MM.1S (cell line): ENCODE results near the gene NEFH.

Source experiments
- DNase-seq: peaks from one replicate; pipeline ENCODE4 v3.0.0-alpha.2; 2015
- H2AFZ ChIP-seq: fragments of 300-600 bp; sonication (generic); 2 replicates; pipeline ENCODE4 v1.6.0; 2016; ENCODE audit warnings: antibody characterized with exemption, low read length
- H3F3A ChIP-seq: fragments of 300-600 bp; sonication (generic); 2 replicates; pipeline ENCODE4 v1.6.1; 2016; ENCODE audit warnings: mild to moderate bottlenecking, antibody characterized with exemption, low read length, moderate library complexity, mixed read lengths; ENCODE audit not compliant: insufficient read depth
- H3K27ac ChIP-seq: fragments of 300-600 bp; sonication (generic); 2 replicates; pipeline ENCODE4 v1.5.1; 2016; ENCODE audit warnings: mild to moderate bottlenecking, low read length
- H3K27me3 ChIP-seq: fragments of 300-600 bp; sonication (generic); replicated peaks from 2 replicates; pipeline ENCODE4 v1.6.0; 2016; ENCODE audit warnings: low read length; ENCODE audit not compliant: insufficient read depth
- H3K36me3 ChIP-seq: fragments of 300-600 bp; sonication (generic); replicated peaks from 2 replicates; pipeline ENCODE4 v1.6.1; 2016; ENCODE audit warnings: mild to moderate bottlenecking, low read length, mixed read lengths; ENCODE audit not compliant: insufficient read depth
- H3K4me1 ChIP-seq: fragments of 300-600 bp; sonication (generic); 2 replicates; pipeline ENCODE4 v1.6.1; 2016; ENCODE audit warnings: low read length, mixed read lengths
- H3K4me2 ChIP-seq: fragments of 300-600 bp; sonication (generic); 2 replicates; pipeline ENCODE4 v1.6.0; 2016; ENCODE audit warnings: low read depth, low read length
- H3K4me3 ChIP-seq: fragments of 300-600 bp; sonication (generic); 2 replicates; pipeline ENCODE4 v1.5.1; 2016; ENCODE audit warnings: low read length, mixed read lengths
- H3K79me2 ChIP-seq: fragments of 300-600 bp; sonication (generic); 2 replicates; pipeline ENCODE4 v1.6.1; 2016; ENCODE audit warnings: mixed run types, low read length, mixed read lengths
- H3K9ac ChIP-seq: fragments of 300-600 bp; sonication (generic); 2 replicates; pipeline ENCODE4 v1.6.1; 2016; ENCODE audit warnings: low read length, mixed read lengths
- H3K9me2 ChIP-seq: fragments of 300-600 bp; sonication (generic); replicated peaks from 2 replicates; pipeline ENCODE4 v1.6.1; 2016; ENCODE audit warnings: mild to moderate bottlenecking, low read length, mixed read lengths; ENCODE audit not compliant: insufficient read depth
- H3K9me3 ChIP-seq: fragments of 300-600 bp; sonication (generic); replicated peaks from 2 replicates; pipeline ENCODE4 v1.6.1; 2016; ENCODE audit warnings: mild to moderate bottlenecking, low read length, mixed read lengths; ENCODE audit not compliant: insufficient read depth
- H4K20me1 ChIP-seq: fragments of 300-600 bp; sonication (generic); 2 replicates; pipeline ENCODE4 v1.6.1; 2016; ENCODE audit warnings: mild to moderate bottlenecking, low read length, moderate library complexity, mixed read lengths; ENCODE audit not compliant: insufficient read depth
- EZH2 ChIP-seq: fragments of 300-600 bp; sonication (generic); optimal IDR thresholded peaks from 2 replicates; pipeline ENCODE3; 2017; ENCODE audit warnings: low read depth, mild to moderate bottlenecking, antibody characterized with exemption, low read length, mixed read lengths
- EZH2phosphoT487 ChIP-seq: fragments of 300-600 bp; sonication (generic); IDR thresholded peaks from 2 replicates; pipeline ENCODE4 v1.6.1; 2018; ENCODE audit warnings: antibody characterized with exemption, low read length
- TF ChIP-seq, protein P1 (sequence below): fragments of 300-600 bp; sonication (generic); IDR thresholded peaks from 2 replicates; pipeline ENCODE4 v1.5.1; 2016; ENCODE audit warnings: antibody characterized with exemption, low read length, mixed read lengths

Gene NEFH

GRCh38 chr22:29447906-29448305 lies 32.1 kb upstream of the NEFH start:
- Histone ChIP-seq H3K4me3 (no peak overlapping the region), H3F3A (no peaks in the 10 kb centered on the region), H3K27me3 (no peaks in the 10 kb centered on the region), H2AFZ (no peak overlapping the region), H3K36me3 (no peaks in the 10 kb centered on the region), H3K4me1 (no peaks in the 10 kb centered on the region), H3K9me2 (no peaks in the 10 kb centered on the region), H4K20me1 (no peaks in the 10 kb centered on the region), H3K27ac (no peak overlapping the region), H3K9me3 (no peaks in the 10 kb centered on the region), H3K79me2 (no peaks in the 10 kb centered on the region), H3K4me2 (no peak overlapping the region), H3K9ac (no peak overlapping the region)
- no peak for DNase-seq
- TF ChIP-seq EZH2phosphoT487 (no peak), EZH2 (no peak)
- TF ChIP-seq, protein P1, sequence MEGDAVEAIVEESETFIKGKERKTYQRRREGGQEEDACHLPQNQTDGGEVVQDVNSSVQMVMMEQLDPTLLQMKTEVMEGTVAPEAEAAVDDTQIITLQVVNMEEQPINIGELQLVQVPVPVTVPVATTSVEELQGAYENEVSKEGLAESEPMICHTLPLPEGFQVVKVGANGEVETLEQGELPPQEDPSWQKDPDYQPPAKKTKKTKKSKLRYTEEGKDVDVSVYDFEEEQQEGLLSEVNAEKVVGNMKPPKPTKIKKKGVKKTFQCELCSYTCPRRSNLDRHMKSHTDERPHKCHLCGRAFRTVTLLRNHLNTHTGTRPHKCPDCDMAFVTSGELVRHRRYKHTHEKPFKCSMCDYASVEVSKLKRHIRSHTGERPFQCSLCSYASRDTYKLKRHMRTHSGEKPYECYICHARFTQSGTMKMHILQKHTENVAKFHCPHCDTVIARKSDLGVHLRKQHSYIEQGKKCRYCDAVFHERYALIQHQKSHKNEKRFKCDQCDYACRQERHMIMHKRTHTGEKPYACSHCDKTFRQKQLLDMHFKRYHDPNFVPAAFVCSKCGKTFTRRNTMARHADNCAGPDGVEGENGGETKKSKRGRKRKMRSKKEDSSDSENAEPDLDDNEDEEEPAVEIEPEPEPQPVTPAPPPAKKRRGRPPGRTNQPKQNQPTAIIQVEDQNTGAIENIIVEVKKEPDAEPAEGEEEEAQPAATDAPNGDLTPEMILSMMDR: no peak

- no peak overlapping the region for H3K4me3 ChIP-seq
- no peaks in the 10 kb centered on the region for H4K20me1 ChIP-seq
- no peaks in the 10 kb centered on the region for H3F3A ChIP-seq
- no peaks in the 10 kb centered on the region for H3K36me3 ChIP-seq
- H3K27me3 ChIP-seq: no peaks in the 10 kb centered on the region
- no peak overlapping the region for H3K27ac ChIP-seq
- H3K4me1 ChIP-seq: no peaks in the 10 kb centered on the region
- no peak for DNase-seq
- no peaks in the 10 kb centered on the region for H3K9me3 ChIP-seq
- no peak overlapping the region for H3K4me2 ChIP-seq
- H3K79me2 ChIP-seq: no peaks in the 10 kb centered on the region
- TF ChIP-seq EZH2 (no peak), EZH2phosphoT487 (no peak)
- TF ChIP-seq, protein P1: no peak
- H2AFZ ChIP-seq: no peak overlapping the region
- H3K9me2 ChIP-seq: no peaks in the 10 kb centered on the region
- H3K9ac ChIP-seq: no peak overlapping the region
Measured at GRCh38 chr22:29449296-29449875, 30.6 kb upstream of the NEFH start.

GRCh38 chr22:29450222-29450621 lies 29.8 kb upstream of the NEFH start:
- no peak for DNase-seq
- H3K4me3 ChIP-seq: no peak overlapping the region
- H3K27me3 ChIP-seq: no peaks in the 10 kb centered on the region
- H3K79me2 ChIP-seq: no peaks in the 10 kb centered on the region
- no peak for TF ChIP-seq EZH2phosphoT487
- TF ChIP-seq EZH2: no peak
- TF ChIP-seq, protein P1: no peak
- no peaks in the 10 kb centered on the region for H3K4me1 ChIP-seq
- no peaks in the 10 kb centered on the region for H3K36me3 ChIP-seq
- H3K27ac ChIP-seq: no peak overlapping the region
- H3K9ac ChIP-seq: no peak overlapping the region
- H3F3A ChIP-seq: no peaks in the 10 kb centered on the region
- H3K9me2 ChIP-seq: no peaks in the 10 kb centered on the region
- no peaks in the 10 kb centered on the region for H4K20me1 ChIP-seq
- no peak overlapping the region for H2AFZ ChIP-seq
- no peaks in the 10 kb centered on the region for H3K9me3 ChIP-seq
- no peak overlapping the region for H3K4me2 ChIP-seq
